Gastrocnemius medialis (tissue), 4 donors: ENCODE measurements around the gene ITGAD.

ENCODE experiments used
- POLR2A ChIP-seq, 2 donors: fragments of 450-650 bp; IDR thresholded peaks; one replicate each; pipeline ENCODE4 v1.6.1; 2017; ENCODE audit warnings: antibody characterized with exemption in 2 of 2, mild to moderate bottlenecking in 2 of 2, moderate library complexity in 2 of 2
- TF ChIP-seq, protein P1 (sequence below), 5 experiments: fragments of 450-650 bp in 3 of 5; fragments of 200-600 bp in 2 of 5; sonication (generic) in 2 of 5; IDR thresholded peaks in 4 of 5; conservative IDR thresholded peaks in 1 of 5; 1 replicate in 4 of 5; 2 replicates in 1 of 5; pipeline ENCODE4 v1.5.1; 2016 to 2019; ENCODE audit warnings: antibody characterized with exemption in 5 of 5, mild to moderate bottlenecking in 3 of 5, moderate library complexity in 3 of 5

- TF ChIP-seq POLR2A (IDR thresholded peaks at IDR 0.05): no peak
- TF ChIP-seq, protein P1, sequence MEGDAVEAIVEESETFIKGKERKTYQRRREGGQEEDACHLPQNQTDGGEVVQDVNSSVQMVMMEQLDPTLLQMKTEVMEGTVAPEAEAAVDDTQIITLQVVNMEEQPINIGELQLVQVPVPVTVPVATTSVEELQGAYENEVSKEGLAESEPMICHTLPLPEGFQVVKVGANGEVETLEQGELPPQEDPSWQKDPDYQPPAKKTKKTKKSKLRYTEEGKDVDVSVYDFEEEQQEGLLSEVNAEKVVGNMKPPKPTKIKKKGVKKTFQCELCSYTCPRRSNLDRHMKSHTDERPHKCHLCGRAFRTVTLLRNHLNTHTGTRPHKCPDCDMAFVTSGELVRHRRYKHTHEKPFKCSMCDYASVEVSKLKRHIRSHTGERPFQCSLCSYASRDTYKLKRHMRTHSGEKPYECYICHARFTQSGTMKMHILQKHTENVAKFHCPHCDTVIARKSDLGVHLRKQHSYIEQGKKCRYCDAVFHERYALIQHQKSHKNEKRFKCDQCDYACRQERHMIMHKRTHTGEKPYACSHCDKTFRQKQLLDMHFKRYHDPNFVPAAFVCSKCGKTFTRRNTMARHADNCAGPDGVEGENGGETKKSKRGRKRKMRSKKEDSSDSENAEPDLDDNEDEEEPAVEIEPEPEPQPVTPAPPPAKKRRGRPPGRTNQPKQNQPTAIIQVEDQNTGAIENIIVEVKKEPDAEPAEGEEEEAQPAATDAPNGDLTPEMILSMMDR (IDR thresholded peaks at IDR 0.05 in 4 of 5, conservative IDR thresholded peaks at IDR 0.05 in 1 of 5): no peak
Measured at GRCh38 chr16:31355431-31356100, 37.6 kb upstream of the ITGAD start.
